HEK293T (cell line): Measurements from ENCODE around the gene COL12A1.

ENCODE experiments used
- CTCF ChIA-PET: fragments of 350-600 bp; formaldehyde crosslinking; extraction: SDS; loops from one replicate; lab custom pipeline; 2021; ENCODE audit warnings: antibody characterized with exemption, inconsistent platforms; lab: Yijun Ruan, JAX
- POLR2A ChIA-PET: fragments of 350-600 bp; formaldehyde crosslinking; extraction: SDS; loops from one replicate; lab custom pipeline; 2020; ENCODE audit warnings: antibody characterized with exemption, inconsistent platforms; lab: Yijun Ruan, JAX
- DNase-seq: peaks from one replicate; pipeline ENCODE4 v3.0.0; 2012; ENCODE audit warnings: mixed read lengths; ENCODE audit errors: extremely low spot score
- ARNT ChIP-seq: fragments of 450-650 bp; IDR thresholded peaks from 2 replicates; pipeline ENCODE4 v1.6.1; 2017; ENCODE audit warnings: mild to moderate bottlenecking
- BHLHE40 ChIP-seq: fragments of 450-650 bp; IDR thresholded peaks from 2 replicates; pipeline ENCODE4 v1.6.1; 2016; ENCODE audit warnings: mild to moderate bottlenecking, moderate library complexity, borderline replicate concordance
- CTBP1 ChIP-seq: fragments of 450-650 bp; IDR thresholded peaks from 2 replicates; pipeline ENCODE4 v1.6.1; 2016; ENCODE audit warnings: borderline replicate concordance
- ELF4 ChIP-seq: fragments of 450-650 bp; IDR thresholded peaks from 2 replicates; pipeline ENCODE4 v1.6.1; 2017; ENCODE audit warnings: antibody characterized with exemption
- FOXA1 ChIP-seq: fragments of 450-650 bp; IDR thresholded peaks from 2 replicates; pipeline ENCODE4 v1.6.1; 2016; ENCODE audit warnings: mild to moderate bottlenecking
- FOXK2 ChIP-seq: fragments of 450-650 bp; IDR thresholded peaks from 2 replicates; pipeline ENCODE4 v1.6.1; 2016; ENCODE audit warnings: mild to moderate bottlenecking
- FOXM1 ChIP-seq: fragments of 450-650 bp; IDR thresholded peaks from 2 replicates; pipeline ENCODE4 v1.6.1; 2017; ENCODE audit warnings: mild to moderate bottlenecking, borderline replicate concordance
- HDGF ChIP-seq: fragments of 450-650 bp; IDR thresholded peaks from 2 replicates; pipeline ENCODE4 v1.6.1; 2017; ENCODE audit warnings: antibody characterized with exemption, borderline replicate concordance
- L3MBTL2 ChIP-seq: fragments of 450-650 bp; conservative IDR thresholded peaks from 2 replicates; pipeline ENCODE4 v1.6.1; 2016; ENCODE audit warnings: mild to moderate bottlenecking
- LEF1 ChIP-seq: fragments of 450-650 bp; IDR thresholded peaks from 2 replicates; pipeline ENCODE4 v1.6.1; 2017; ENCODE audit warnings: mild to moderate bottlenecking, borderline replicate concordance
- NFRKB ChIP-seq: fragments of 450-650 bp; IDR thresholded peaks from 2 replicates; pipeline ENCODE4 v1.6.1; 2016; ENCODE audit warnings: mild to moderate bottlenecking, moderate library complexity
- PKNOX1 ChIP-seq: fragments of 450-650 bp; IDR thresholded peaks from 2 replicates; pipeline ENCODE4 v1.6.1; 2016
- SP1 ChIP-seq: fragments of 450-650 bp; IDR thresholded peaks from 2 replicates; pipeline ENCODE4 v1.6.1; 2017
- SUZ12 ChIP-seq: fragments of 450-650 bp; IDR thresholded peaks from 2 replicates; pipeline ENCODE4 v1.6.1; 2016; ENCODE audit warnings: mild to moderate bottlenecking
- TARDBP ChIP-seq: fragments of 450-650 bp; IDR thresholded peaks from 2 replicates; pipeline ENCODE4 v1.6.1; 2016
- ZNF384 ChIP-seq: fragments of 450-650 bp; IDR thresholded peaks from 2 replicates; pipeline ENCODE4 v1.6.1; 2016

The COL12A1 gene

DNA sequence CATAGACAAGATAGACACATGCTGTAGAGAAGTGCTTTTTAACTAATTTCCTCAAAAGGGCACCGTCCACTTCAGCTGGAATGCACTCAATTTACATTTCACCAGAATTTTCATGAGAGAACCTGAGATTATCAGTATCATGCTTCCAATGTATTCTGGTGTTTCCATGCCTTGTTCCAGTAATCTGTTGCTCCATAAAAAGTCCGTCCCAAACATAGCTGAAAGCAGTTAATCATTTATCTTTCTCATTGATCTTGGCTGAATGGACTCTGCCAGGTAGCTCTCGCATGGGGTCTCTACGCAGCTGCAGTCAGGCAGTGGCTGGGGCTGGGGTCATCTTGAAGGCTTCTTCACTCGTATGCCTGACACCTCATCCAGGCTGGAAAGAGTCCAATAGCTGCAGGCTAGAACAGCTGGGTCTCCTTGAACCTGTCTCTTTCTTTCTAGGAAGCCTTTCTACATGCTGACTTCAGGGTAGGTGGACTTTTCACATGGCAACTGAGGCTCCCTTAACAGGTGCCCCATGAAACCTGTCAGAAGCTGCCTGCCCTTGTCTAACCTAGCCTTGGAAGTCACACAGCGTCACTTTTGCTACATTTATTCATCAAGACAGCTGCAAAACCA is 18.6 kb upstream of the COL12A1 start:
- CTCF ChIA-PET: no interaction called here
- POLR2A ChIA-PET: interaction anchor here (1.7 kb wide), 1 partner anchor 19 kb away, joined by 5 read pairs; the partner anchor contains the start of gene COX7A2
- DNase-seq: no peak
- TF ChIP-seq HDGF (no peak), SP1 (no peak), CTBP1 (no peak), ZNF384 (no peak), PKNOX1 (no peak), BHLHE40 (no peak), FOXK2 (no peak), NFRKB (no peak), FOXA1 (no peak), TARDBP (no peak), SUZ12 (no peak), L3MBTL2 (no peak), ARNT (no peak), LEF1 (no peak), FOXM1 (no peak), ELF4 (no peak)

DNA sequence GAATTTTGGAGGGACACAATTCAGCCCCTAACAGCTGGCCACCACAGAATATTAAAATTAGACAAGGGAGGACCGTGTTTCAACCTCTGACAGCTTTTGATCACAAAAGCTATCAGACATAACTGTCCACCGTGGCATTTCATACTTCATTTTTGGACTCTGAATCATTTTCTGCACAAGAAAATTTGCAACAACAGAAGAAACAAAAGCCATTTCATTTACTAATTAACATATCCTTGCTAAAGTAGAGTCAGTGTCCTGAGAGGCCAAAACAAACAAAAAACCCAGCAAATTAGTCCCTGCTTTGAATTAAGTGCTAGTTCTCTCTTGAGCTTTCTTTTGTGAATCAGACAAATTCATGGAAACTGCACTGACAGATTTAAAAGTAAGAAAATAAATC is 17.6 kb upstream of the COL12A1 start:
- TF ChIP-seq TARDBP: no peak
- no peak for TF ChIP-seq CTBP1
- no peak for TF ChIP-seq ZNF384
- TF ChIP-seq SP1: no peak
- no peak for TF ChIP-seq FOXM1

DNA sequence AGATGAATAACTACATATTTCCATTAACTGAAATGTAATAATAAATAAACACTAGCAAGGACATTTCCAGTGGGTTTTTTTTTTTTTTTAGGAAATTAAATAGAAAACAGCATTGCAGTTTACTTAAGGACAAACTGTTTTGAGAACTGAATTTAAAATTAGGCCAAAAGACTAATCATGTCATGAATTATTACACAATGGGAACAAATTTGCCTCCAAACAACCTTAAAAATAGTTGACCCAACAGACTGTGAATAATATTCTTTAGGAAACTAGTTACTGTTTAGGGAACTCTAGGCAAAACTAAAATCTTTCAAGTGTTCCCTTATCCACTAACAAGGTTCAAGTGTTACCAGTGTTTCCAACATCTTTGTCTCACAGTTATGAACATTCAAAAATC is 16.4 kb upstream of the COL12A1 start:
- TF ChIP-seq FOXM1 (no peak), PKNOX1 (no peak), LEF1 (no peak), FOXA1 (no peak), HDGF (no peak), L3MBTL2 (no peak), TARDBP (no peak), ELF4 (no peak), CTBP1 (no peak), ZNF384 (no peak), SP1 (no peak), ARNT (no peak), SUZ12 (no peak), BHLHE40 (no peak)
- DNase-seq: no peak
- POLR2A ChIA-PET: no interaction called here
- CTCF ChIA-PET: interaction anchor here (0.6 to 0.8 kb wide), 2 partner anchors 9 to 11 kb away, joined by 3 read pairs; no protein-coding TSS in a partner anchor

More for the DNA sequence above, 17.6 kb upstream of the COL12A1 start:
- CTCF ChIA-PET: no interaction called here
- DNase-seq: no peak
- POLR2A ChIA-PET: no interaction called here

GRCh38 chr6:75221116-75221515 is 15.3 kb upstream of the COL12A1 start:
- DNase-seq: no peak
- TF ChIP-seq LEF1 (no peak), FOXM1 (no peak), ELF4 (no peak), BHLHE40 (no peak), HDGF (no peak)
- ChIA-PET POLR2A (interaction anchor here (1.2 kb wide), 1 partner anchor 64 kb away, joined by 3 read pairs; the partner anchor contains the start of gene TMEM30A), CTCF (interaction anchor here (2.2 kb wide), 1 partner anchor 10 kb away, joined by 13 read pairs; no protein-coding TSS in a partner anchor)

DNA sequence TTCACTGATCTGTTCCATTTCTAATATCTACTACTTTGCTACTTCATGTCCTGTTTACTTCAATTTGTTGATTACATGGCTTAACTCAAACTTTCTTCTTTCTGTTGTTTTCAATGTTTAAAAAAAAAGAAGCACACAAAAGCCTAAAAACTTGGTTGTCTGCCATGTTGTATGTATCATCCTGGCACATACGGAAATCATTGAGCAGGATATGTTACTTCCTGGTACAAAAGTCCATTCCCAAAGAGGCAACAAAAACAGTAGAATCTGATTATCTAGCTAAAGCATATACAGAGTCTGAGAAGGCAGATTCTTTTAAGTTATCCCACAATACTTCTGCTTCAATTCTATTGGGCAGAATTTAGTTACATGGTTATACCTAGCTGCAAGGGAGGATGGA is 14.5 kb upstream of the COL12A1 start:
- CTCF ChIA-PET: interaction anchor here (1.0 to 2.2 kb wide), 2 partner anchors 9 to 12 kb away, joined by 3 to 13 read pairs; no protein-coding TSS in a partner anchor
- DNase-seq: no peak
- TF ChIP-seq BHLHE40 (no peak), FOXM1 (no peak), NFRKB (no peak), ZNF384 (no peak), CTBP1 (no peak), FOXA1 (no peak), SP1 (no peak), ELF4 (no peak), FOXK2 (no peak), LEF1 (no peak), PKNOX1 (no peak), ARNT (no peak), SUZ12 (no peak), L3MBTL2 (no peak), HDGF (no peak)
- POLR2A ChIA-PET: interaction anchor here (1.2 kb wide), 1 partner anchor 64 kb away, joined by 3 read pairs; the partner anchor contains the start of gene TMEM30A

- TF ChIP-seq PKNOX1: no peak
- no peak for TF ChIP-seq SP1
- TF ChIP-seq TARDBP: no peak
- no peak for TF ChIP-seq HDGF
- no peak for TF ChIP-seq CTBP1
- no peak for TF ChIP-seq ARNT
- TF ChIP-seq ZNF384: no peak
- DNase-seq: no peak
- POLR2A ChIA-PET: no interaction called here
- CTCF ChIA-PET: interaction anchor here (0.6 kb wide), 1 partner anchor 298 kb away, joined by 3 read pairs; no protein-coding TSS in a partner anchor
Observed at GRCh38 chr6:75219263-75219662, 13.4 kb upstream of the COL12A1 start.
